ENCODE results near the gene TBX1.

Gene TBX1

DNA sequence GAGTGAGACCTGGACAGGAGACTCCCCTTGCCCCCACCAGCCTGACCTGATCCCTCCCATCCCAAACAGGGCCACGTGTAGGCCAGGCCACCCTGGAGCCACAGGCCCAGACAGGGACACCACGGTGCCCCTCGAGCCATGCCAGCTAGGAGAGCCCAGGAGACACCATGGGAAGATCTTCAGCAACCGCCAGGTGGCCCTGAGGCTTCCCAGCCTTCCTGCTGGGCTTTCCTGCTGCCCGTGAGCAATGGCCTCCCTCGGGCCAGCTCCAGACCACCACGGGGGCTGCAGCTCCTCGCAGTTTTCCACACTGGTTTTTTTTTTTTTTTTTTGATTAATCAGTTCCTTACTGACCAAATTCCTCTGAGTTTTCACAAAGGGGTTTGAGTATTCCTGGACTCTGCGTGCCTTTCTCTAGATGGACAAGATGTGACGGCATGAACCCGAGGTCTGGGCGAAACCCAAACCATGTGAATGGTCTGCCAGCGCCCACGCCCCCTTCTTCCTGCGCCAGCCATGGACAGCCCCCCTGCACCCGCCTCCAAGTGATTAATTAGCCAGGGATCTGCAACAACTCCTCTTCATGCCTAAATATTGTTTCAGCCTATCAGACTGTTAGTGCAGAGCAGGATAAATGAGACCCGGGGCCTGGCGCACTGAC, 40.9 kb downstream of the TBX1 start:
- no peak overlapping the region for H3K9ac ChIP-seq (ENCODE audit: low read length)
- no peaks in the 10 kb centered on the region for H3K9me3 ChIP-seq (ENCODE audit: control insufficient read depth, low read length)
- no peaks in the 10 kb centered on the region for H3K36me3 ChIP-seq (ENCODE audit: control insufficient read depth, insufficient read depth, low read length)
- no peak overlapping the region for H3K4me3 ChIP-seq (ENCODE audit: low read length)
- peaks cover 7% of the 10 kb centered on the region for H3K4me1 ChIP-seq (ENCODE audit: control insufficient read depth, insufficient read depth, low read length)
- H3K27me3 ChIP-seq (ENCODE audit: control insufficient read depth, insufficient read depth, low read length), result no peaks in the 10 kb centered on the region

DNA sequence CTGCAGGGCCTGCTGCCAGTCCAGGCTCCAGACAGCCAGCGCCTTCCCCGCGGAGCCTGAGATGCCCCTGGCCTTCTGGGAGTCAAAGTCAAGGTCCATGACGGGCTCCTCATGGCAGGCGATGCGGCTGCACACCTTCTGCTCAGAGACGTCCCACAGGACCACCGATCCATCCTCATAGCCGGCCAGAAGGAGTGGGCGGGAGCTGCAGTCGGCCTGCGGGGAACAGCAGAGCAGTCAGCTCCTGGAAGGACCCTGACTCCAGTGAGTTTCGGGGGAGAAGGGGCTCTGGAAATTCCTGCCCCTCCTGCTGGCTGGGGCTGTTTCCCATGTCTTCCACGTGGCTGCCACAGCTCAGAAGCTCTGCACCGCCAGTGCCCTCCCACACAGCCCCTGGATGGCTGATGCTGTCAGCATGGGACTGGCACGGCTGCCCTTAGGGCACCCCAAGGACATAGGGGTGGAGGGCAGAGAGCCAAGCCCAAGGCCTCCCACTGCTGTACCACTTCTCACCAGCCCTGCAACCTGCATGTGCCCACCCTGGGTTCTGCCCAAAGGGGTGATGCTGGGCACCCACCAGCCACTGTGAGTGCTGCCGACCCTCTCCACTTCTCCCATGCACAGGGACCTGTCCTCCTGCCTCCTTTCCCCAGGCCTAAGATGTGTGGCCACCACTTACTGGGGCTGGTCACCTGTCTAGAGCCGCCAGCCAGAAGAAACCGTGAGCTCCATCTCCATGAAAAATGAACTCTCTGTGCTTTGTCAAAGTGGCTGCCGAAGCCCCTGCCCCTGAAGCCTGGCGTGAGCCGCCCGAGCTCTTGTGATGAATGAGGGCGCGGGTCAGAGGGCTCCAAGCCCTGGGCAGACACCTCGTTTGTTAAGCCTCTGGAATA, 41.7 kb downstream of the TBX1 start:
- no peaks in the 10 kb centered on the region for H3K9me3 ChIP-seq (ENCODE audit: control insufficient read depth, low read length)

DNA sequence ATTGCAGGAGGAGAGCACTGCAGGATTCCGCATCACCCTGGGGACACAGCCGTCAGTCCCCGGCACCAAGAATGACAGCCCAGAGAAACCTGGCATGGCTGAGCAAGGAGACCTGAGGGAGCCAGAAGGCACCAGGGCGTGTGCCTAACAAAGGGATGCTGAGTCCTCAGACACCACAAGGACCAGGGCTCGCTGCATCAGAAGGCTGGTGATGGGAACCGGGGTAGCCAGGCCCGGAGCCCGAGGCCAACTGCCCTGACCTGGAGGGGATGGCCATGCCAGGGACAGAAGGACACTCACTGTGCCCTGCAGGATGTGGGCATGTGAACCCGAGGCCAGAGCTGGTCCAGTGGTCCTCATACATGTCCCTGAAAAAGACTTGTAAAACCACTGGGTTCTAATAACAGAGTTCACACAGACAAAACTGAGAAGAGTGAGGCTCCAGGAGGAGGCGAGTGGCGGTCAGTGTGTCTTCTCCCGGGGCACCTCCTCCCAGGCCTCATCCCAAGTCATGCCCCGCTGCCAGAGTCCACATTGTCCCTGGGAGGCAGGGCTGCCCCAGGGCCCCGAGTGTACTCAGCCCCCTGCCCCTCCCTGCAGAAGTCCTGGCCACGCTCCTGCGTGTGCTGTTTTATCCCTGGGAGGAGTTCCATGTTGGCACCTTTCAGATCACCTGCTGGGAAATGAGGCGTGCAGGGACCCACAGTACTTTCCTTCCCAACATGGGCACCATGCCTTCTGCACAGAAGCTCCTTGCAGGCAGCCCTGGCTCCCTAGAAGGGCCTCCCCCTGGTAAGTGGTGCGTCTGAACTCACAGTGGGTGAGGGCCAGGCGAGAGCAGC, 42.5 kb downstream of the TBX1 start:
- Histone ChIP-seq H3K4me1 (ENCODE audit: control insufficient read depth, insufficient read depth, low read length) (peaks cover 19% of the 10 kb centered on the region), H3K36me3 (ENCODE audit: control insufficient read depth, insufficient read depth, low read length) (no peaks in the 10 kb centered on the region), H3K4me3 (ENCODE audit: low read length) (no peak overlapping the region), H3K27me3 (ENCODE audit: control insufficient read depth, insufficient read depth, low read length) (no peaks in the 10 kb centered on the region), H3K9ac (ENCODE audit: low read length) (no peak overlapping the region), H3K9me3 (ENCODE audit: control insufficient read depth, low read length) (no peaks in the 10 kb centered on the region)

More for the DNA sequence above, 41.7 kb downstream of the TBX1 start:
- Histone ChIP-seq H3K36me3 (ENCODE audit: control insufficient read depth, insufficient read depth, low read length) (no peaks in the 10 kb centered on the region), H3K9ac (ENCODE audit: low read length) (no peak overlapping the region), H3K4me3 (ENCODE audit: low read length) (no peak overlapping the region), H3K4me1 (ENCODE audit: control insufficient read depth, insufficient read depth, low read length) (peaks cover 15% of the 10 kb centered on the region), H3K27me3 (ENCODE audit: control insufficient read depth, insufficient read depth, low read length) (no peaks in the 10 kb centered on the region)

DNA sequence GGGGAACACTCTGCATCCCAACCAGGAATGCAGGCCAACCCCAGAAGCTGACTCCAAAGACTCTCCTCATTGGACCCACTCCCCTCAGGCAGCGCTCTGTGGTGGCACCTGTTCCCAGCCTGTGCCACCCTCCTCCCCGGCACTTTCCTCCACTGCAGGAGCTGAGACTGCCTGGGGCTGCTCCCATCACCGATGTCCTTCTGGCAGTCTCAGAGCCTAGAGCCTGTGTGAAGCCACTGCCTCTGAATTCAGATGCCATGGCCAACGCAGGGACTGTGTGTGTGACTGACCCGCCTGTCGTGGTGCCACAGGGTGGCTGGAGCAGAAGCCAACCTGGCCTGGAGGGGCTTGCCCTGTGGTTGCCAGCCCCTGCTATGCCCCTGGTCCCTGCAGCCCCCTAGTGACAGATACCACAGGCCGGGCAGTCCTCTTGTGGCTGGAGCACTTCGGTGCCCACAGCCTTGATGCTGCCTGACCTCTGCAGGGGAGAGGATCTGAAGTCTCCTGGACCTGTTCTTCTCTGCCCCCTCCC, 43.2 kb downstream of the TBX1 start:
- H3K9ac ChIP-seq (ENCODE audit: low read length), result no peak overlapping the region
- no peak overlapping the region for H3K4me3 ChIP-seq (ENCODE audit: low read length)
- peaks cover 19% of the 10 kb centered on the region for H3K4me1 ChIP-seq (ENCODE audit: control insufficient read depth, insufficient read depth, low read length)
- H3K36me3 ChIP-seq (ENCODE audit: control insufficient read depth, insufficient read depth, low read length), result no peaks in the 10 kb centered on the region
- H3K9me3 ChIP-seq (ENCODE audit: control insufficient read depth, low read length), result no peaks in the 10 kb centered on the region
- no peaks in the 10 kb centered on the region for H3K27me3 ChIP-seq (ENCODE audit: control insufficient read depth, insufficient read depth, low read length)

DNA sequence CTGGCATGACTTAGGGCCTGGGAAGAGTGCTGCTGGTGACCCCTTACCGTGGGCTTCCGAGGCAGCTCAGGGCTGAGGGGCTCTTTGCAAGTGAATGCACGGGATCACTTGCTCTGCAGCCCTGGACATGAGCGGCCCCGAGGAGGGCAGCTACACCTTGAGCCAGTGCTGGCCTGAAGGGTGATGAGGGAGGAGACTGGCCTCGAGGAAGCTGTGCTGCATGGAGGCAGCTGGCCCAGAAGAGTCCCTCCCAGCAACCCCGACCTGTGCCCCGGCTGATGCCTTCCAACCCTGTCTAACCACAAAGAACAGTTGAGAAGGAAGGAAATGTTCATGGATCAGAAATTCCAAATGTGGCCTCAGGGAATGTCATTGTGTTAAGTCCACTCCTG, 45.2 kb downstream of the TBX1 start:
- no peak overlapping the region for H3K9ac ChIP-seq (ENCODE audit: low read length)
- peaks cover 19% of the 10 kb centered on the region for H3K4me1 ChIP-seq (ENCODE audit: control insufficient read depth, insufficient read depth, low read length)
- H3K4me3 ChIP-seq (ENCODE audit: low read length), result no peak overlapping the region
- H3K36me3 ChIP-seq (ENCODE audit: control insufficient read depth, insufficient read depth, low read length), result no peaks in the 10 kb centered on the region
- H3K27me3 ChIP-seq (ENCODE audit: control insufficient read depth, insufficient read depth, low read length), result no peaks in the 10 kb centered on the region
- H3K9me3 ChIP-seq (ENCODE audit: control insufficient read depth, low read length), result no peaks in the 10 kb centered on the region

DNA sequence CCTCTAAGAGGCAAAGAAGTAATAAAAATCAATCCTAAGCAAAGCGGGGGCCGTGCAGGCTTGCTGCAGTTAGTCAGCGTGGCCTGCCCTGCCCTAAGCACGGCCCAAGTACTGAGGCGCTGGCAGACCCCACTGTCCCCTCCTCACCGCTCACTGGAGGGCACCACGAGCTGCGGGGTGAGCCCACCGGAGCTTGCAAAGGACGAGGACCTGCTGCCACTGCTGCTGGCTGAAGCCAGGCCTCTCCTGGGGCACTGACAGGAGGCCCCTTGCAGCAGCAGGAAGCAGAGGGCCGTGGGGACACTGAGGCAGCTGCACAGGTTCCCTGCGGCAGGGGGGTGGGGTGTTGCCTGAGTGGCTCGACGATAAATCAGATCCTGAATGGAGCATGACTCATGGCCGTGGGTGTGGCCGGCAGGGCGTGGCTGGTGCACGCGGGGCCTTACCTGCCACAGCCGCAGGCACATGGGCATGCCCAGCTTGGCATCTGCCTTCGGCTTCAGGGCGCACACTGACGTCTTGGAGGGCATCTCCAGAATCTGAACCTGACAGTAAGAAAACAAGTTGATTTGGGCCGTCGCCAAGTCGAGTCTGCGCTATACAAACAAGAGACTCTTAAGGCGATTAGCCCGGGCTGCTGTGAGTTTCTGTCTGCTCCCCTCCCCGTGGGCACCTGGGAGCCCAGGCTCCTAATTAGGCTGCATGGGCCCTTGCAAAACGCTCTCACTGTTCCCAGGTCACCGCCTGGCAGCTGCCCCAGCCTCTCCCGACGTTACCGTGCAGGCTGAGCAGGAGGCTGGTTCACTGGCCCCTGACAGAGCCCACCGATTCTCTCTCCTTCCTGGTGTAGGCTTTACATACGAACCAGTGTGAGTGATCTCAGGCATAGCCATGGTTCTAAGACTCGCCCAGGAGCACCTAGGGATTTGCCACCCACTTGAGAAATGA, 45.9 kb downstream of the TBX1 start:
- no peaks in the 10 kb centered on the region for H3K27me3 ChIP-seq (ENCODE audit: control insufficient read depth, insufficient read depth, low read length)
- H3K4me3 ChIP-seq (ENCODE audit: low read length), result no peak overlapping the region
- no peak overlapping the region for H3K9ac ChIP-seq (ENCODE audit: low read length)
- H3K9me3 ChIP-seq (ENCODE audit: control insufficient read depth, low read length), result no peaks in the 10 kb centered on the region
- H3K4me1 ChIP-seq (ENCODE audit: control insufficient read depth, insufficient read depth, low read length), result peaks cover 19% of the 10 kb centered on the region
- no peaks in the 10 kb centered on the region for H3K36me3 ChIP-seq (ENCODE audit: control insufficient read depth, insufficient read depth, low read length)

DNA sequence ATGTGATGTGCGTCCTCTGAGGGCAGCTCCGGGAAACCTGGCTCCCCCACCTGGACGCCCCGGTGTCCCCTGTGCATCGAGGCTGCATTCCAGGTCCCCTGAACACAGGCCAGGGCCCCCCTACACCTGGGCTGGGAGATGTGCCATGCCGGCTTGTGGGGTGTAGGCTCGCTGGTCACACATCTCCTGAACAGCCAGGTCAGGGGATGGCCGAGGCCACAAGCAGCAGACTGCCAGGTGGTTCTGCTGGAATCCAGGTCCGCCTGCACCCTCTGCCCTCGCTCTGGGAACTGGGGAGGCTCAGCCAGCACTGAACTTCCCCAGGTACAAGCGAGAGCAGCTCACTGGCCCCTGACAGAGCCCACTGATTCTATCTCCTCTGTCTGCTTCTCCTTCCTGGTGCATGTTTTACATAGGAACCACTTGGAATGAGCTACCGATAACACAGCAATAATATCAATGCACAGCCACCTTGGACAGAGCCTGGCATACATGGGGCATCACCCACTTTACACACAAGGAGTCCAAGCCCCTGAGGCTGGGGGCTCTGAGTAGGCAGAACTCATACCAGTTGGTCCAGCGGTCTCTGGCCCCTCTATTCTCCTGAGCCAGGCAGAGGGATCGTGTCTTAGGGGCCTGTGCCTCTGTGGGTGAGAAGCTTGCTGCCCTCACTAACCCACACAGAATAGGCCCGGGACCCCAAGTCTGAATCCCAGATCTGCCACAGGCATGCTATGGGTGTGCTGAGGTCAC, 46.8 kb downstream of the TBX1 start:
- H3K4me1 ChIP-seq (ENCODE audit: control insufficient read depth, insufficient read depth, low read length), result peaks cover 19% of the 10 kb centered on the region
- H3K4me3 ChIP-seq (ENCODE audit: low read length), result no peak overlapping the region
- H3K27me3 ChIP-seq (ENCODE audit: control insufficient read depth, insufficient read depth, low read length), result no peaks in the 10 kb centered on the region
- H3K9me3 ChIP-seq (ENCODE audit: control insufficient read depth, low read length), result no peaks in the 10 kb centered on the region
- no peak overlapping the region for H3K9ac ChIP-seq (ENCODE audit: low read length)
- H3K36me3 ChIP-seq (ENCODE audit: control insufficient read depth, insufficient read depth, low read length), result no peaks in the 10 kb centered on the region

DNA sequence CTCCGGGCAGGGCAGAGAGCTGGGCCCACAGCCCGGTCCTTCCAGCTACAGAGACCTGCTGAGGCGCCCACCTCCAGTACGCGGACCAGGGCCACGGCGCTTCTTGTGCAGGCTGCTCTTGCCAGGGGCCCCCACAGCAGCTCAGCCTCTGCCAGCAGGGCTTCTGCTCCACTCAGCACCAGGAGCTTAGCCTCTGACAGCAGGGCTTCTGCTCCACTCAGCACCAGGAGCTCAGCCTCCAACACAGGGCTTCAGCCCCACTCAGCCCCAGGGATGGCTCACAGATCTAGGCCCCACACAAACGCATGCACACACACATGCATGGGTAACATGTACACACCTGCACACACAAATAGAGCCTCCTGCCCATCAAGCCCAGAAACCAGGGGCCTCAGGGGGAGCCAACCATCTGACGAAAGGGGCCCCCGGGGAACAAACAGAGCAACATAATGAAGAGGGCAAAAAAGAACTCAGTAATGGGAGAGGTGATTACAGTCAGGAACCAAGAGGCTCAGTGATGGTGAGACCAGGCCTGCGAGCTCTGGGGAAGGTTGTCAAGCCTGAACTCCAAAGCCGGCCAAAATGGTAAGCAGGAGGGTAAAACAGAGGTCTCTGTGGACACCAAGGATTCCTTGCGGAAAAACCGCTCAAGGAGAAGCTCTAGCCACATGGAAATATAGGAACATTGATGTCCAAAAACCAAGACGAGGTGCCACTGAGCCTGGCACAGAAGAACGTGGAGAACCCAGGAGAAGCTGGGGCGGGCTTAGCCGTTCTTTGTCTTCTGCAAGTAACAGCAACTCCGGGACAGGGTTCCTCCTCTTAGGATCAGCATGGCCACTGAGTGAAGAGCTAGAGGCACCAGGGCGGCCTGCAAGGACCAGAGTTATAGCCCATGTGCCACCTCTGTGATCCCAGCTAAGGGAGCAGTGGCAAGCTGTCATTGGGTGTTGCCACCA, 47.6 kb downstream of the TBX1 start:
- Histone ChIP-seq H3K9me3 (ENCODE audit: control insufficient read depth, low read length) (no peaks in the 10 kb centered on the region), H3K27me3 (ENCODE audit: control insufficient read depth, insufficient read depth, low read length) (no peaks in the 10 kb centered on the region), H3K9ac (ENCODE audit: low read length) (no peak overlapping the region), H3K4me1 (ENCODE audit: control insufficient read depth, insufficient read depth, low read length) (peaks cover 19% of the 10 kb centered on the region), H3K36me3 (ENCODE audit: control insufficient read depth, insufficient read depth, low read length) (no peaks in the 10 kb centered on the region), H3K4me3 (ENCODE audit: low read length) (no peak overlapping the region)

DNA sequence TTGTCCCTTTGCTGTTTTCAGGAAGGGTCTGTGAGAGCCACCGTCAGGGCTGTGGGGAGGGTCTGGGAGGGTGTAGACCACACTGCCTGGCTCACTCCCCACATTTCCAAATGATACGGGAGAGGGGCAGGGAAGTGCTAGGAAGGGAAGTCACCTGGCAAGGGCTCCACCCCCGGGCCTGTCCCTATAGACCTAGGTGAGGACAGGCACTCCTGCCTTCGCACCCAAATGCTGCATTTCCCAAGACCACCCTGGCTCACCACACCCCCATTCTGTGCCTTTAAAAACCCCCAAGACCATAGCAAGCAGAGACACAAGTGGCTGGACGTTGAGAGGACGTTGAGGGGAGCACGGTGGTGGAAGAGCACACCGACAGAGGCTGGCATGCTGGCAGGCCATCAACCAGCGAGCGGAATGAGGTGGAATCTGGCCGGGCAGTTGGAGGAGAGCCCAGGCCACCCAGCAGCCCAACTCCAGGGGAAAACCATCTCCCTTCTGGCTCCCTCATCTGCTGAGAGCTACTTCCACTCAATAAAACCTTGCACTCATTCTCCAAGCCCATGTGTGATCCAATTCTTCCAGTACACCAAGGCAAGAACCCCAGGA, 48.4 kb downstream of the TBX1 start:
- Histone ChIP-seq H3K4me1 (ENCODE audit: control insufficient read depth, insufficient read depth, low read length) (peaks cover 19% of the 10 kb centered on the region), H3K36me3 (ENCODE audit: control insufficient read depth, insufficient read depth, low read length) (no peaks in the 10 kb centered on the region), H3K27me3 (ENCODE audit: control insufficient read depth, insufficient read depth, low read length) (no peaks in the 10 kb centered on the region), H3K9me3 (ENCODE audit: control insufficient read depth, low read length) (no peaks in the 10 kb centered on the region), H3K4me3 (ENCODE audit: low read length) (no peak overlapping the region), H3K9ac (ENCODE audit: low read length) (no peak overlapping the region)

DNA sequence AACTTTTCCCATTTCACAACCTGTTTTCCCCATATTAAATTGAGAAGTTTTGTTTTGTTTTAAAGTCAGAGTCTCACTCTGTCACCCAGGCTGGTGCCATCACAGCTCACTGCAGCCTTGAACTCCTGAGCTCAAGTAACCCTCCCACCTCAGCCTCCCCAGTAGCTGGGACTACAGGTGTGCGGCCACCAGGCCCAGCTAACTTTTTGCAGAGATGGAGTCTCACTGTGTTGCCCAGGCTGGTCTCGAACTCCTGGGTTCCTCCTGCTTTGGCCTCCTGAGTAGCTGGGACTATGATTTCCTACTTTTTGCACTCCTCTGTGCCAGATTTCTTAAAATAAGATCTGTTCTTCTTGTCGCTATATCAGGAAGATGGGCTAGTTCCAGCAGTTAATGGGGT, 49.2 kb downstream of the TBX1 start:
- H3K9me3 ChIP-seq (ENCODE audit: control insufficient read depth, low read length), result no peaks in the 10 kb centered on the region
- H3K36me3 ChIP-seq (ENCODE audit: control insufficient read depth, insufficient read depth, low read length), result no peaks in the 10 kb centered on the region
- H3K4me1 ChIP-seq (ENCODE audit: control insufficient read depth, insufficient read depth, low read length), result peaks cover 19% of the 10 kb centered on the region
- H3K4me3 ChIP-seq (ENCODE audit: low read length), result no peak overlapping the region
- H3K27me3 ChIP-seq (ENCODE audit: control insufficient read depth, insufficient read depth, low read length), result no peaks in the 10 kb centered on the region
- H3K9ac ChIP-seq (ENCODE audit: low read length), result no peak overlapping the region

All from mucosa of stomach (tissue), 1 donor.